GM12874 (cell line): ENCODE data around the gene SELENOS.

Experiments used
- TF ChIP-seq, protein P1 (sequence below): IDR thresholded peaks from 2 replicates; pipeline ENCODE4 v1.5.1; 2011; ENCODE audit warnings: low read depth, mild to moderate bottlenecking, control low read depth, low read length, moderate library complexity; ENCODE audit not compliant: insufficient read depth

SELENOS gene

DNA sequence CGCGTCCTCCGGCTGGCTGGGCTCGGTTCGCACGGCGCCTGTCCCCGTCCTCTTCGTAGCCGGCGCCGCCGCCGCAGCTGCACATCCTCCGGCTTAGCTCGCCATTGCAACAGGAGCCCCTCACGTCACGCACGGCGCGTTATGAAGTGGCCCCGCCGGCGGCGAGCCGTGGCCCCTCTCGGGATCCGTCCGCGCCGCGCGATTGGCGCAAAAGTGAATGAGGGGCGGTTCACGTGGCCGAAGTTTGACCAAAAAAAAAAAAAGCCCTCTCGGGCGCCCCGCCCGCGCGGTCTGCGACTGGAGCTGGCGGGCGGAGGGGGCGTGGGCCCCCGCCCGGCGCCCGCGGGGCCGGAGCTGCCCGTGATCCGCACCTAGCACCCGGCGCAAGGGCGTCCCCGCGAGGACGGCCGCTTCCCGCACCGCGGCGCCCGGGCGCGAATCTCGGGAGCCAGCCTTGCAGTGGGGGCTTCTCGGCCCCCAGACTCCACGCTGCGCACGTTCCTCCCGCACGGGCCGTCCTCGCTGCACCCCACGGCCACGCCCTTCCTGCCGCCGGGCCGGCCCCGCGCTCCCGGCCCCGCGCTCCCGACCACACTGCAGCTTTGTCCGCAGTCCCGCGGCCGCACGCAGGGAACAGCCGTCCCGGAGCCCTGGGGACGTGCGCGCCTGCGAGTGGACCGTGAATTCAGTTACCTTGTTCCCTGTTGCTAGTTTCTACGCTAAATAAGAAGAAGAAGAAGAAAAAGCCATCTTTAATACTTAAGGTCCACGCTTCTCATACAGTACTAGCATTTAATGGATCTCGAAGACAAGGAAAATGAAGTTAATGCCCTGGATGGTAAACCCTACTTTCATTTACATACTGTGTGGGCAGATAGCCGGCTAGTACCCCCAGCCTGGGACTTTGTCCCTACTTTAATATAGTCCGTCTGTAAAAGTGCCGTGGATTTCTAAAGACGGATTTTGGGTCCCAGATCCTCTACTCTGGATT is 25.2 kb downstream of the SELENOS start, which contains the start of gene CHSY1:
Gene CHSY1 (minus strand): TSS at position 219 of the 991 bp plus-strand sequence. CDS start 592 bp downstream, outside the sequence.
- TF ChIP-seq, protein P1, sequence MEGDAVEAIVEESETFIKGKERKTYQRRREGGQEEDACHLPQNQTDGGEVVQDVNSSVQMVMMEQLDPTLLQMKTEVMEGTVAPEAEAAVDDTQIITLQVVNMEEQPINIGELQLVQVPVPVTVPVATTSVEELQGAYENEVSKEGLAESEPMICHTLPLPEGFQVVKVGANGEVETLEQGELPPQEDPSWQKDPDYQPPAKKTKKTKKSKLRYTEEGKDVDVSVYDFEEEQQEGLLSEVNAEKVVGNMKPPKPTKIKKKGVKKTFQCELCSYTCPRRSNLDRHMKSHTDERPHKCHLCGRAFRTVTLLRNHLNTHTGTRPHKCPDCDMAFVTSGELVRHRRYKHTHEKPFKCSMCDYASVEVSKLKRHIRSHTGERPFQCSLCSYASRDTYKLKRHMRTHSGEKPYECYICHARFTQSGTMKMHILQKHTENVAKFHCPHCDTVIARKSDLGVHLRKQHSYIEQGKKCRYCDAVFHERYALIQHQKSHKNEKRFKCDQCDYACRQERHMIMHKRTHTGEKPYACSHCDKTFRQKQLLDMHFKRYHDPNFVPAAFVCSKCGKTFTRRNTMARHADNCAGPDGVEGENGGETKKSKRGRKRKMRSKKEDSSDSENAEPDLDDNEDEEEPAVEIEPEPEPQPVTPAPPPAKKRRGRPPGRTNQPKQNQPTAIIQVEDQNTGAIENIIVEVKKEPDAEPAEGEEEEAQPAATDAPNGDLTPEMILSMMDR: peak; percentile 39; the same call in 1 of the 2 replicates

DNA sequence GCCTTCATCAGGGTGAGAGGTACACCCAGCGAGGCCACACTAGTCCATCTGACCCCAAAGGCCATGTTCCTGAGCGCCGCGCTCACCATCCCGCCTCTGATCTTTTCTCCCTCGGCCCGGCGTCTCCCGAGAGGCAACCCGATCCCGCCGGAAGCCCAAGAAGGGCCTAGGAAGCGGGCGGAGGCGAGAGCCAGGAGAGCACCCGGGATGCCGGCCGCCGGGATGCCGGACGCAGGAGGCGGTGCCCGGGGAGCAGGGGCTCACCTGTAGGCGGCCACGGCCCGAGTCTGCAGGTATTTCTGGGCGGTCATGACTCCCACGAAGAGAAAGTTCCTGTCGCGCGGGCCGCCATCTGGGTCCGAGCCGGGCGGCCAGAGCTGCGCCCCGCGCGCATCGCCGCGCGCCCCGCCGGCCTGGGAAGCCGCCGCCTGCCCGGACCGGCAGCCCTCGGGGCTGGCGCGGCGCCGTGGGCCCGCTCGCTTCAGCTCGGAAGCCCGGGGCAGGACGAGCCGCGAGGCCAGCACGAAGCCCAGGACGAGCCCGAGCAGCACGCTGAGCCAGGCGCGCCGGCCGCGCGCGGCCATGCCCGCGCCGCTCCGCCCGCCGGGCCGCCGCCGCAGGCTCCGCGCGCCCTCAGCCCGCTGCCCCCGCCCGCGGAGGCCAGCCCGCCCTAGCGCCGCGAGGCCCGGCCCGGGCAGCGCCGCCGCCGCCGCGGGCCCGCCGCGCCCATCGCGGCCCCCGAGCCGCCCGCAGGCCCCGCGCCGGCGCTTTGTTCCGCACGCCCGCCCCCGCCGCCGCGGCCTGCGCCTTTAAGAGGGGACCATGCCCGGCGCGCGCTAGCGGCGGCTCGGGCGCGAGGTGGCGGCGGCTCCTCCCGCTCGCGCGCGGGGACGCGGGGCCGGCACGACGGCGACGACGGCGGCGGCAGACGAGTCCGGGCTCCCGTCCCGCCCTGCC is 26.1 kb downstream of the SELENOS start:
- TF ChIP-seq, protein P1: no peak

DNA sequence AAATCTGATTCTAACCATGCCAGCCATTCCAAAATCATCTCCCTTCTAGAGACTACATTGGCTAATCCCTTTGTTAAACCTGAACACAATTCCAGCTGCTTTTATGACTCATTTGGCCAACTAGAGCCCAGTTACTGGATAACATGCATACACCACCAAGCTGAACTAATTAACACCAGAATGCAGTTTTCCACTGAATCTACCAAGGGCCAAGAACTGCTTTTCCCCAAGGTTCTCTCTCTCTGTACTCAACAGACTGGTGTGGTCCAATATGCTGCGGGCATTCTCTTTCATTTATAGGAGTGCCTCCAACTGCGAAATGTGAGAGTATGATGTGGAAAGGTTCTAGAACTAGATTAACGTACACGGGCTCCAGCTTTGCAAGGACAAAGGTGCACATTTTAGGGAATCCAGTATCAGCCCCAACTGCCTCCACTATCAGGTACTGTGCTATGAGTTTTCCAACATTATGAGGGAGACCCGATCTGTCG is 26.9 kb downstream of the SELENOS start:
- TF ChIP-seq, protein P1: no peak

DNA sequence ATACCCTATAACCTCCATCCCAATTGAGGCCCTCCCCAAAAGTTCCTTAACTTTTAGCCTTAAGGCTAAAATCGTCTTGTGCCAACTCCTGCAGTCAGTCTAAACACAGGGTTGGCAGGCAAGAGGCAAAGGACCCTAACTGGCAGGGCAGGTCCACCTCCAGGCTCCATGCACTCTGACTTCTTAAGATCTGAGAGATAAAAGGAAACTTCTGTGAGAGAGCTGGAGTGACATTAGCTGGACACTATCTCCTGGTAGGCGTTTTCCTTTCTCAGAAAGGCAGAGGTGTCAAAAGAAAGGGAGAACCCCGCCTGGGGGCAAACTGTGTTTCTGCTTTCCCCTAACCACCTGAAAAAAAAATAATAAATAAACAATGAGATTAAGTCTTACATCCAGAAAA is 29.0 kb downstream of the SELENOS start:
- TF ChIP-seq, protein P1: no peak

DNA sequence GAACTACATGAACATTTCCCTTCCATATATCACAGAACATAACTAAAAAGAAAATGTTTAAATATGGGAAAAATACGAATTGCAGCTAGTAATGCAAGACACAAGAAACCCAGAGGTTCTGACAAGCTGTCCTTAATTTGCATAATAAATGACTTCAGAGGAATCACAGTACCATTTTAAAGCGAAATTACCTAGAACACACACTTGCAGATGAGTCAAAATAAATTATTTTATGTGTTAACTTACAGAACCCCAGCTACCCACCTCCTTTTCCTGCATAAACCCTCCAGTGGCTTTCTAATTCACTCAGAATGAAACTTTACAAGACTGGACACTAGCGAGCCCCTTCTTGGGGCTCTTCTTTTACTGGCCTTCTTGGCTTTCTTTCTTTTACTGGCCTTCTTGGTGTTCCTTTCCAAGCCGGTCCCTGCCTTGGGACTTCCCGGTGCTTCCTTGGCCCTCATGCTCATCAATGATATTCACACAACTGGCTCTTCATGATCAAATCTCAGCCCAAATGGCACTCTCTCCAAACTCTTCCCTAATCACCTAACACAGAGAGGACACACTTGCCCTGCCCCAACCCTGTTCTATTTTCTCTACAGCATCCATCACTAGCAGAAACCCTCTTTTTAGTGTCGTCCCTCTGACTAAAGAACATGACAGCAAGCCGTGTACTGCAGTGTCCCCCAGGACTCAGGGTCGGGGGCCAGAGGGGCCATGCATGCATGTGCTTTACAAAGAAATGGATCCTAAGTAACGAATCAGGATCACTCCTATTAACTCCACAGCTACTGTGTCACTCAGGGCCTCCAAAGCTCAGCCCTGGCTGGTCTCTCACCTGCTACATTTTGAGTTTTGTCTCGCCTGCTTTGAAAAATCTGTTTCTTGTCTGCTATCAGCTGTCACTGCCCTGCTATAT is 30.2 kb downstream of the SELENOS start:
- TF ChIP-seq, protein P1: no peak

DNA sequence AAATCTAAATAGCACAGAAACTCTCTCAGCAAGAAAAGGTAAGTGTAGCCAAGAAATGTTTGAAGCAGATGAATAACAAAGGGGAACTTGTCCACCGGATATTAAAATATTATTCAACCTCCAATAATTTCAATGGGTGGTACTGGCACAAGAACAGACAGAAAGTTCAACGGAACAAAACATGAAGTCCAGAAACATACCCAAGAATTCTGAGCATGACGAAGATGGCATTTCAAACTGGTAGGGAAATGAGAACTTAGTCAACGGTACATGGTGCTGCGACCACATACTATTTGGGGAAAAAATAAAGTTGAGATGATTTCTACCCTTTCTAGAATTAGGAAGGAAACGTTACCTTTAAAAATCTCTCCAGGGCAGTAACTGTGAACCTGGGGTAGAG is 30.9 kb downstream of the SELENOS start:
- TF ChIP-seq, protein P1: no peak
